ENCODE data around the gene PPP1R14D. TPM values are rescaled to one million over a fixed set of nuclear protein-coding genes. Genes with fewer than 3 reads are reported as not detected.

Gene PPP1R14D
- total RNA-seq, 1 donor from 2014 or later = 1.7 TPM

Other genes with a start within 250 kb of the PPP1R14D start
- gene KNL1, start 234.5 kb downstream of the PPP1R14D start, total RNA-seq (ENCODE audit: insufficient read depth, low replicate concordance) = 13.0 TPM
- gene RAD51, start 133.5 kb downstream of the PPP1R14D start, total RNA-seq (ENCODE audit: insufficient read depth, low replicate concordance) = 0.48 TPM
- 9.4 TPM for gene RMDN3, start 73.5 kb downstream of the PPP1R14D start, total RNA-seq (ENCODE audit: insufficient read depth, low replicate concordance)
- not detected for gene GCHFR, start 64.6 kb downstream of the PPP1R14D start, total RNA-seq (ENCODE audit: insufficient read depth, low replicate concordance)
- 0.24 TPM for gene C15orf62, start 58.7 kb downstream of the PPP1R14D start, total RNA-seq (ENCODE audit: insufficient read depth, low replicate concordance)
- gene ZFYVE19, start 21.6 kb downstream of the PPP1R14D start, total RNA-seq (ENCODE audit: insufficient read depth, low replicate concordance) = 11.3 TPM
- 10.4 TPM for gene DNAJC17, start 21.2 kb downstream of the PPP1R14D start, total RNA-seq (ENCODE audit: insufficient read depth, low replicate concordance)
- gene SPINT1, start 15.3 kb upstream of the PPP1R14D start, total RNA-seq (ENCODE audit: insufficient read depth, low replicate concordance) = 16.6 TPM
- gene RHOV, start 45.5 kb upstream of the PPP1R14D start, total RNA-seq (ENCODE audit: insufficient read depth, low replicate concordance) = 3.6 TPM
- 32.0 TPM for gene VPS18, start 65.7 kb upstream of the PPP1R14D start, total RNA-seq (ENCODE audit: insufficient read depth, low replicate concordance)
- gene DLL4, start 100.6 kb upstream of the PPP1R14D start, total RNA-seq (ENCODE audit: insufficient read depth, low replicate concordance) = 3.6 TPM
- 8.7 TPM for gene CHAC1, start 124.8 kb upstream of the PPP1R14D start, total RNA-seq (ENCODE audit: insufficient read depth, low replicate concordance)